ENCODE measurements around the gene NPLOC4.

The NPLOC4 gene

DNA sequence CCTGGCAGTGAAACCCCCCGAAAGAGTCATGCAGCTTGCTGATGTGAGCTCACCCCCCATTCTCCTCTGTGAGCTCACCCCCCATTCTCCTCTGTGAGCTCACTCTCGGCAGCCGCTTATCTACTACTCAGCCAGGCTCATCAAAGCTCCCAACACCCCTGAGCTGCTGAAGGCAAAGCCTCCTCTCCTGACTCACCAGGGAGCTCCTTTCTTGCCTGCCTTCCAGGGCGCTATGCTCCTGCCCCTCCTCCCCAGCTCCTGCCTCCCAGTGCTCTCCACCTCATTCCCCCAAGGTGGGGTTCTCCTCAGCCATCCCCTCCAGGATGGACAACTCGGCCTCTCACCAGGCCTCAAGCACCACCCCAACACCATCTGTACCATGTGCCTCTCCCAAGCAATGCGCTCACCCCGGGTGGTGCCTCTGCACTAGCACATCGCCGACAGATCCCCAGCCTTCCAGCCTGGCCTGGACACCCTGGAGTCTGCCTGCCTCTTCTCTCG is 57.0 kb downstream of the NPLOC4 start:
- H3K9me3 Mint-ChIP-seq, result no peaks in the 10 kb centered on the region
- H3K4me3 Mint-ChIP-seq, result no peak overlapping the region
- intact Hi-C loops (cut with micrococcal nuclease), result no loop called here
- H3K36me3 Mint-ChIP-seq (ENCODE audit: low read depth), result peaks cover 97% of the 10 kb centered on the region
- H3K4me1 Mint-ChIP-seq (ENCODE audit: low read depth), result peaks cover 34% of the 10 kb centered on the region
- H3K27me3 Mint-ChIP-seq, result no peaks in the 10 kb centered on the region
- H3K27ac Mint-ChIP-seq, result peak overlapping the region; percentile 38

DNA sequence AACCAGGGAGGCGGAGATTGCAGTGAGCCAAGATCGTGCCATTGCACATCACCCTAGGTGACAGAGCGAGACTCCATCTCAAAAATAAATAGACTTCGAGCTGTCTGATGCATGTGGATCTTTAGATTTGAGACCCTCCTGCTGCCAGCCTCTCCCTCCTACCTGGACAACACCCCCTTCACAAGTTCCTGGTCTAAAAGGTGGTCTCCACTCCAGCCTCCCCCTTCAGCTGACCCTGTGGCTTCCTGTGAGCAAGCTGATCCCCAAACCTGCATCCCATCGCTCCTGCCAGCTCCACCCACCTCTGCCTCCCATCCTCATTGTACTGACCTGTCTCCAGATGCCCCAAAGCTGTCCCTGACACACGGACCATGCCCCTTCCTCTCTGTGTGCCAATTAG is 57.6 kb downstream of the NPLOC4 start:
- peaks cover 34% of the 10 kb centered on the region for H3K4me1 Mint-ChIP-seq (ENCODE audit: low read depth)
- peaks cover 97% of the 10 kb centered on the region for H3K36me3 Mint-ChIP-seq (ENCODE audit: low read depth)
- H3K27ac Mint-ChIP-seq, result peak overlapping the region; percentile 38
- no peaks in the 10 kb centered on the region for H3K27me3 Mint-ChIP-seq
- no peaks in the 10 kb centered on the region for H3K9me3 Mint-ChIP-seq
- H3K4me3 Mint-ChIP-seq, result no peak overlapping the region
- intact Hi-C loops (cut with micrococcal nuclease), result no loop called here

DNA sequence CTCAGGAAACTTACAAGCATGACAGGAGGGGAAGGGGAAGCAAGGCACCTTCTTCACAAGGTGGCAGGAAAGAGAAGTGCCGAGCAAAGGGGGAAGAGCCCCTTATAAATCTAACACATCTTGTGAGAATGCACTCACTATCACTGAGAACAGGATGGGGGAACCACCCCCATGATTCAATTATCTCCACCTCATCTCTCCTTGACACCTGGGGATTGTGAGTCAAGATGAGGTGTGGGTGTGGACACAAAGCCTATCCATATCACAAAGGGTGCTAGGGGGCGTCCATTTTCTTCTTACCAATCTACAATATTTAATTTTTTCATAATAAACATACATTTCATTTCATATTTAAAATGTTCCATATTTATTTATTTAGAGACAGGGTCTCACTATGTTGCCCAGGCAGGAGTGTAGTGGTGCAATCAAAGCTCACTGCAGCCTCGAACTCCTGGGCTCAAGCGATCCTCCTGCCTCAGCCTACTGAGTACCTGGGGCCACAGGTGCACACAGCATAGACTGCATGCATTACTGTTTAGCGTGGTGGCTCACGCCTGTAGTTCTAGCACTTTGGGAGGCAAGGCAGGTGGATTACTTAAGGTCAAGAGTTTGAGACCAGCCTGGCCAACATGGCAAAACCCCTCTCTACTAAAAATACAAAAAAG is 58.2 kb downstream of the NPLOC4 start:
- Mint-ChIP-seq H3K36me3 (ENCODE audit: low read depth) (peaks cover 97% of the 10 kb centered on the region), H3K27ac (peak overlapping the region; percentile 77), H3K9me3 (no peaks in the 10 kb centered on the region), H3K27me3 (no peaks in the 10 kb centered on the region), H3K4me1 (ENCODE audit: low read depth) (peaks cover 34% of the 10 kb centered on the region), H3K4me3 (no peak overlapping the region)
- intact Hi-C loops (cut with micrococcal nuclease), result no loop called here

DNA sequence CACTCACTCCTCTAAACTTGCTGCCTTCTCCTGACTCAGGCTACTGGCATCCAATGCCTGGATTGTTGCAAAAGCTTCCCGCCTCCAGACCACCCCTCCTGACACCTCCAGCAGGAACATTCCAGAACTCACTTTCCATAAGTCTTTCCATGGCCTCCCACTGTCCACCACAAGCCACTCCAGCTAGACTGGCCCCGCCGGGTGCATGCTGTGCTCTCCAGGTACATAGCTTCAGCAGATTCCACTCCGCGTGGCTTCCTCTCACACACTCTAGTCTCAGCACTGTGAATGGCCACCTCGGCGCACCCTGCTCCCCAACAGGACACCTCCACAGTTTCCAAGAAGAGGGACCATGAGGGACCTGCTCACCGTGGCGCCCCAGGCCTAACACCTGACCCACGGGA is 58.9 kb downstream of the NPLOC4 start:
- intact Hi-C loops (cut with micrococcal nuclease), result no loop called here
- Mint-ChIP-seq H3K27me3 (no peaks in the 10 kb centered on the region), H3K9me3 (no peaks in the 10 kb centered on the region), H3K36me3 (ENCODE audit: low read depth) (peaks cover 97% of the 10 kb centered on the region), H3K27ac (peak overlapping the region; percentile 77), H3K4me3 (no peak overlapping the region), H3K4me1 (ENCODE audit: low read depth) (peaks cover 34% of the 10 kb centered on the region)

GRCh38 chr17:81577278-81578000 is 59.5 kb downstream of the NPLOC4 start:
- intact Hi-C loops (cut with micrococcal nuclease), result no loop called here
- Mint-ChIP-seq H3K27me3 (no peaks in the 10 kb centered on the region), H3K27ac (peak overlapping the region; percentile 77), H3K4me3 (no peak overlapping the region), H3K9me3 (no peaks in the 10 kb centered on the region), H3K36me3 (ENCODE audit: low read depth) (peaks cover 97% of the 10 kb centered on the region), H3K4me1 (ENCODE audit: low read depth) (peaks cover 34% of the 10 kb centered on the region)

DNA sequence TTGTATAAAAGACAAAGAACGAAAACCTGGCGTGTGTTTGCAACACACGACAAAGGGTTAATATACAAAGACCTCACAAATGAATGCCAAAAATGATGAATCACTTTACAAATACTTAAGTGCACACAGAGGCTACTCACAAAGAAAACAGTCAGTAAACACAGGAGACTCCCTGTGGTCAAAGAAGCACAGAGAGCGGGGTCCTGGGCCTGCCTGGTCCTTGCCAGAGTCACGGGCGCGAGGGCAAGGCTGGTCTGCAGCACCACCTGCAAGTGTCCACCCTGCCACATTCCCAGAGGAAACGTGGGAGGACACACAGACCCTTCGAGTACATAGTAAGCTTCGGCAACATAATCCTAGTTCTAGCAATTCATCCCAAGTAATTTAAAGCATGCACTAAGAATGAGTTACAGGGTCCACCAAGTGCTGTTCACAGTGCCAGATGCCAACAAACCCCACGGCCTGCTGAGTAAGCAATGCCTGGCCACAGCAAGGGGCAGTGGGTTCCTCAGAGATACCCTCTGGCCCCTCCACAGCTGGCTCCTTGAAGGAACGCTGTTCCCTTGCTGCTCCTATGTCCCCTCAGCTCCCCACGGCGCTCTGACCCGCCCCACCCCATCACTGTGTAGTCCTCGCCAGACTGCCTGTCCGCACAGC is 60.2 kb downstream of the NPLOC4 start:
- H3K4me3 Mint-ChIP-seq, result no peak overlapping the region
- H3K9me3 Mint-ChIP-seq, result no peaks in the 10 kb centered on the region
- no peaks in the 10 kb centered on the region for H3K27me3 Mint-ChIP-seq
- H3K27ac Mint-ChIP-seq, result peak overlapping the region; percentile 77
- H3K36me3 Mint-ChIP-seq (ENCODE audit: low read depth), result peaks cover 97% of the 10 kb centered on the region
- H3K4me1 Mint-ChIP-seq (ENCODE audit: low read depth), result peaks cover 34% of the 10 kb centered on the region
- intact Hi-C loops (cut with micrococcal nuclease), result no loop called here

- Mint-ChIP-seq H3K27me3 (no peaks in the 10 kb centered on the region), H3K9me3 (no peaks in the 10 kb centered on the region), H3K4me3 (no peak overlapping the region), H3K4me1 (ENCODE audit: low read depth) (peaks cover 34% of the 10 kb centered on the region), H3K27ac (no peak overlapping the region), H3K36me3 (ENCODE audit: low read depth) (peaks cover 97% of the 10 kb centered on the region)
- intact Hi-C loops (cut with micrococcal nuclease), result no loop called here
Observed at GRCh38 chr17:81575836-81576235, 61.1 kb downstream of the NPLOC4 start.

- Mint-ChIP-seq H3K27ac (no peak overlapping the region), H3K4me1 (ENCODE audit: low read depth) (peaks cover 23% of the 10 kb centered on the region), H3K36me3 (ENCODE audit: low read depth) (peaks cover 97% of the 10 kb centered on the region), H3K4me3 (no peak overlapping the region), H3K9me3 (no peaks in the 10 kb centered on the region), H3K27me3 (no peaks in the 10 kb centered on the region)
- intact Hi-C loops (cut with micrococcal nuclease), result no loop called here
Observed at GRCh38 chr17:81574643-81574956, 62.3 kb downstream of the NPLOC4 start.

GRCh38 chr17:81573794-81574642 is 62.9 kb downstream of the NPLOC4 start:
- H3K36me3 Mint-ChIP-seq (ENCODE audit: low read depth), result peaks cover 97% of the 10 kb centered on the region
- H3K9me3 Mint-ChIP-seq, result no peaks in the 10 kb centered on the region
- no peak overlapping the region for H3K27ac Mint-ChIP-seq
- no peaks in the 10 kb centered on the region for H3K27me3 Mint-ChIP-seq
- intact Hi-C loops (cut with micrococcal nuclease), result no loop called here
- H3K4me3 Mint-ChIP-seq, result no peak overlapping the region
- H3K4me1 Mint-ChIP-seq (ENCODE audit: low read depth), result peaks cover 18% of the 10 kb centered on the region

GRCh38 chr17:81572563-81573168 is 64.2 kb downstream of the NPLOC4 start:
- Mint-ChIP-seq H3K4me1 (ENCODE audit: low read depth) (peaks cover 16% of the 10 kb centered on the region), H3K36me3 (ENCODE audit: low read depth) (peaks cover 99% of the 10 kb centered on the region), H3K4me3 (no peak overlapping the region), H3K9me3 (no peaks in the 10 kb centered on the region), H3K27me3 (no peaks in the 10 kb centered on the region), H3K27ac (no peak overlapping the region)
- intact Hi-C loops (cut with micrococcal nuclease), result no loop called here

DNA sequence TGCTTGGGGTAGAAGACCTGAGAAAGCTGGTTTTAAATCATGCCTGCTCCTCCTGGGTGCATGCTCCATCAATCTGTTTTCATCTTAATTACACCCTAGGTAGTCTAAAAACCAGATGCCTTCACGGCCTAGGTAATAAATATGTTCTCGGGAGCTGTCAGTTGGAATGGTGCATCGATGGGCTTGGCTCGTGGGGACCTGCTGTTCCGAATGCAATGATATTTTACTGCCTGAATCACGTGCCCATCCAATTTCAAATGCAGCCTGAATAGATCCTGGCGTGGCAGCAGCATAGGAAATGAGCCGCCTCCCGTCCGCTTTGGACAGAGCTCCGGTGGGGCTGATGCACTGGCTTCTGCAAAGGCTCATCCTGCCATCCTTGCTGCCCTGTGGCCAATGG is 65.9 kb downstream of the NPLOC4 start:
- peaks cover 100% of the 10 kb centered on the region for H3K36me3 Mint-ChIP-seq (ENCODE audit: low read depth)
- intact Hi-C loops (cut with micrococcal nuclease), result no loop called here

GRCh38 chr17:81569986-81570514 is 66.9 kb downstream of the NPLOC4 start:
- peaks cover 32% of the 10 kb centered on the region for H3K4me1 Mint-ChIP-seq (ENCODE audit: low read depth)
- H3K9me3 Mint-ChIP-seq, result no peaks in the 10 kb centered on the region
- intact Hi-C loops (cut with micrococcal nuclease), result no loop called here
- peaks cover 100% of the 10 kb centered on the region for H3K36me3 Mint-ChIP-seq (ENCODE audit: low read depth)
- no peaks in the 10 kb centered on the region for H3K27me3 Mint-ChIP-seq
- H3K27ac Mint-ChIP-seq, result no peak overlapping the region
- H3K4me3 Mint-ChIP-seq, result no peak overlapping the region

More for the DNA sequence above, 65.9 kb downstream of the NPLOC4 start:
- Mint-ChIP-seq H3K27ac (no peak overlapping the region), H3K27me3 (no peaks in the 10 kb centered on the region), H3K4me3 (no peak overlapping the region), H3K9me3 (no peaks in the 10 kb centered on the region), H3K4me1 (ENCODE audit: low read depth) (peaks cover 25% of the 10 kb centered on the region)

GRCh38 chr17:81568416-81568815 is 68.5 kb downstream of the NPLOC4 start:
- H3K4me3 Mint-ChIP-seq, result no peak overlapping the region
- intact Hi-C loops (cut with micrococcal nuclease), result no loop called here
- H3K27ac Mint-ChIP-seq, result no peak overlapping the region
- H3K36me3 Mint-ChIP-seq (ENCODE audit: low read depth), result peaks cover 100% of the 10 kb centered on the region
- no peaks in the 10 kb centered on the region for H3K9me3 Mint-ChIP-seq
- H3K4me1 Mint-ChIP-seq (ENCODE audit: low read depth), result peaks cover 39% of the 10 kb centered on the region
- no peaks in the 10 kb centered on the region for H3K27me3 Mint-ChIP-seq

Measured in dendritic cell treated with granulocyte-macrophage colony-stimulating factor and Interleukin-4, amounts not matched to agents 40 ng/mL and 50 ng/mL, for 4 days (primary cell).